Left lung (tissue), 10 donors: ENCODE results near the gene SARNP. TPM values are rescaled to one million over a fixed set of nuclear protein-coding genes. Genes with fewer than 3 reads are reported as not detected.

Experiments used
- ATAC-seq: fragments of 200-7000 bp; cut with Tn5 transposase; one replicate; pipeline ENCODE4 v1.9.1; 2020; ENCODE audit warnings: moderate library complexity
- DNase-seq, 4 donors: peaks; one replicate each; pipeline ENCODE4 v3.0.0-alpha.2; 2013 to 2020
- H3K27ac ChIP-seq, 2 donors: fragments of 200-600 bp; sonication (generic) in 1 of 2; one replicate each; pipeline versions ENCODE4 v1.5.0 to v1.8.0; 2020 to 2021
- H3K27me3 ChIP-seq, 2 donors: fragments of 200-600 bp; sonication (generic) in 1 of 2; one replicate each; pipeline versions ENCODE4 v1.5.0 to v1.8.0; 2020 to 2021
- H3K36me3 ChIP-seq, 2 donors: fragments of 200-600 bp; sonication (generic) in 1 of 2; one replicate each; pipeline versions ENCODE4 v1.5.0 to v1.8.0; 2020 to 2021
- H3K4me1 ChIP-seq, 2 donors: fragments of 200-600 bp; one replicate each; pipeline ENCODE4 v1.8.0; 2021
- H3K4me3 ChIP-seq, 2 donors: fragments of 200-600 bp; sonication (generic) in 1 of 2; one replicate each; pipeline versions ENCODE4 v1.5.0 to v1.8.0; 2020 to 2021; ENCODE audit warnings: mild to moderate bottlenecking in 1 of 2
- H3K9me3 ChIP-seq, 2 donors: fragments of 200-600 bp; sonication (generic) in 1 of 2; one replicate each; pipeline versions ENCODE4 v1.5.0 to v1.8.0; 2020 to 2021
- intact Hi-C, 2 donors: fragments of 100-400 bp; cut with DNase I; formaldehyde crosslinking; loops; one replicate each; pipeline versions ENCODE4 v1.11.2 to v1.14.2; 2022
- polyA plus RNA-seq, 6 donors: library from polyadenylated mRNA; unstranded; fragments of 120-200 nt; gene quantifications; one replicate each; pipeline ENCODE4 v1.2.1, GENCODE V29; 2013; ENCODE audit not compliant: insufficient read length in 6 of 6
- total RNA-seq, 2 donors: library from RNA; stranded (reverse); fragmentation: NEBNext Ultra II Directional; extraction: Animal tissue kit (Norgen Biotek cat#: 25700); gene quantifications; one replicate each; pipeline ENCODE4 v1.2.1, GENCODE V29; 2021
- TF ChIP-seq, protein P1 (sequence below), 2 donors: fragments of 200-600 bp; sonication (generic) in 1 of 2; IDR thresholded peaks; one replicate each; pipeline versions ENCODE4 v1.5.0 to v1.8.0; 2021; ENCODE audit warnings: antibody characterized with exemption in 2 of 2
- donor health status: DM: no; HTN: yes; CAD: no.
- donor health status: DM: no; HTN: no; CAD: no.

SARNP gene
- total and polyA plus RNA-seq, 8 donors: 49.4 to 128 (median 99.2) TPM

DNA sequence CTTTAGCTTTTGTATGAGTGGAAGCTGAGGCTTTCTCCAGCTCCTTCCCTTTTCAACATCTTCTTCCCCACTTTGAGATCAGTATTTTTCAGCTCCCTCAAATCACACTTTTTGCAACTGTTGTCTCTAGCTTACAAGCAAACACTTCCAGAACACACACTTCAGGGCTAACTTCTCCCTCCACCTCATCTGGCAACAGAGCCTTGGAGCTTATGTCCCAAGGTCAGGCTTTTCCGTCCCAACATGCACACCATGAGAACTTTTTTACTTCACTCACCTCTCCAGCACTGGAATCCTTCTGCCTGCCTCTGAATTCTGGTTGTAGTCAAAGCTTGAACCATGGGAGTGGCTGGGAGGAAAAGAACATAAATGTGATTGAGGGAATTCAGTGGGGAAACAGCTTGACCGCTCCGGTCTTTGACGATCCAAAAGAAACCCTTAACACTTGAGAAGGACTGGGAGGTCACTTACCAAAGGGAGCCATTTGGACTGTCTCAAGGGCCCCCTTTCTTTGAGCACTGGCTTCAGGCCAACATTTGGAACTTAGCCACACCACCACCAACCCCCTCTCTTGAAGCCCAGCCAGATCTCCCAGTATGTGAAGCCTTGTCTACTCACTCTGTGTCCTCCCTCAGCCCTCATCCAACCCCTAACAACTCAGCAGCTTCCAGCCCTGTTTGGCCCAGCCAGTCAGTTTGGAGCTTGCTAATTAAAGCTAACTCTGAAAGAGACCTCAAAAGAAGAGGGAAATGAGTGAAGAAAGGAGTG, 105.6 kb downstream of the SARNP start:
- Histone ChIP-seq H3K4me1 (peaks cover 9 to 36% of the 10 kb centered on the region in 2 donors), H3K4me3 (no peak overlapping the region), H3K27ac (no peak overlapping the region), H3K27me3 (peaks cover 0 to 27% of the 10 kb centered on the region in 2 donors), H3K36me3 (no peaks in the 10 kb centered on the region), H3K9me3 (no peaks in the 10 kb centered on the region)
- TF ChIP-seq, protein P1, sequence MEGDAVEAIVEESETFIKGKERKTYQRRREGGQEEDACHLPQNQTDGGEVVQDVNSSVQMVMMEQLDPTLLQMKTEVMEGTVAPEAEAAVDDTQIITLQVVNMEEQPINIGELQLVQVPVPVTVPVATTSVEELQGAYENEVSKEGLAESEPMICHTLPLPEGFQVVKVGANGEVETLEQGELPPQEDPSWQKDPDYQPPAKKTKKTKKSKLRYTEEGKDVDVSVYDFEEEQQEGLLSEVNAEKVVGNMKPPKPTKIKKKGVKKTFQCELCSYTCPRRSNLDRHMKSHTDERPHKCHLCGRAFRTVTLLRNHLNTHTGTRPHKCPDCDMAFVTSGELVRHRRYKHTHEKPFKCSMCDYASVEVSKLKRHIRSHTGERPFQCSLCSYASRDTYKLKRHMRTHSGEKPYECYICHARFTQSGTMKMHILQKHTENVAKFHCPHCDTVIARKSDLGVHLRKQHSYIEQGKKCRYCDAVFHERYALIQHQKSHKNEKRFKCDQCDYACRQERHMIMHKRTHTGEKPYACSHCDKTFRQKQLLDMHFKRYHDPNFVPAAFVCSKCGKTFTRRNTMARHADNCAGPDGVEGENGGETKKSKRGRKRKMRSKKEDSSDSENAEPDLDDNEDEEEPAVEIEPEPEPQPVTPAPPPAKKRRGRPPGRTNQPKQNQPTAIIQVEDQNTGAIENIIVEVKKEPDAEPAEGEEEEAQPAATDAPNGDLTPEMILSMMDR (IDR thresholded peaks at IDR 0.05): no peak
- intact Hi-C loops: no loop called here
- no peak for ATAC-seq
- DNase-seq: peak in 1 of 4 donors; percentile 57

- Histone ChIP-seq H3K4me1 (peaks cover 6 to 22% of the 10 kb centered on the region in 2 donors), H3K9me3 (no peaks in the 10 kb centered on the region), H3K4me3 (peak overlapping the region in 1 of 2 donors; percentile 58), H3K27me3 (peaks cover 0 to 38% of the 10 kb centered on the region in 2 donors), H3K27ac (no peak overlapping the region), H3K36me3 (no peaks in the 10 kb centered on the region)
- TF ChIP-seq, protein P1 (IDR thresholded peaks at IDR 0.05): no peak
- DNase-seq (peak in 1 of 4 donors; percentile 28), ATAC-seq (no peak)
- intact Hi-C loops: no loop called here
These were observed 108.8 kb downstream of the SARNP start for GRCh38 chr12:55708695-55709233.

GRCh38 chr12:55707841-55708694, 109.5 kb downstream of the SARNP start, which contains the start of gene ITGA7:
Gene ITGA7, minus strand, starts transcription at chr12:55707904. Its CDS starts 222 bp downstream, at chr12:55707682.
- Histone ChIP-seq H3K36me3 (no peaks in the 10 kb centered on the region), H3K27me3 (peaks cover 0 to 38% of the 10 kb centered on the region in 2 donors), H3K4me3 (peak within 1 kb of the TSS; percentile 44 to 58), H3K9me3 (no peaks in the 10 kb centered on the region), H3K4me1 (peaks cover 6 to 22% of the 10 kb centered on the region in 2 donors), H3K27ac (no peak within 1 kb of the TSS)
- ATAC-seq (peak; percentile 90), DNase-seq (peak in 3 of 4 donors; percentile 52 to 96 (median 69))
- intact Hi-C loops: no loop called here
- TF ChIP-seq, protein P1 (IDR thresholded peaks at IDR 0.05): no peak

Other genes with a start within 250 kb of the SARNP start
- not detected for gene OR2AP1, start 245.3 kb downstream of the SARNP start, total RNA-seq
- not detected for gene OR2AP1, start 245.3 kb downstream of the SARNP start, polyA plus RNA-seq
- not detected for gene OR10P1, start 180.8 kb downstream of the SARNP start, total RNA-seq
- gene OR10P1, start 180.8 kb downstream of the SARNP start, polyA plus RNA-seq: not detected
- gene ITGA7, start 109.8 kb downstream of the SARNP start, total RNA-seq: 10 to 100 TPM; 22.4 to 62.4 TPM
- 10 to 100 TPM; 10.3 to 31.5 (median 18.0) TPM for gene ITGA7, start 109.8 kb downstream of the SARNP start, polyA plus RNA-seq
- 100 to 1,000 TPM; 114 to 123 TPM for gene BLOC1S1, start 101.7 kb downstream of the SARNP start, total RNA-seq
- gene BLOC1S1, start 101.7 kb downstream of the SARNP start, polyA plus RNA-seq: 10 to 100 TPM; 69.4 to 82.0 (median 72.3) TPM
- gene RDH5, start 97.3 kb downstream of the SARNP start, total RNA-seq: 1 to 10 TPM; 4.3 to 5.8 TPM
- 10 to 100 TPM in 4 of 6 donors, 1 to 10 TPM in 2; 9.1 to 11.6 (median 10.9) TPM for gene RDH5, start 97.3 kb downstream of the SARNP start, polyA plus RNA-seq
- gene CD63, start 88.7 kb downstream of the SARNP start, total RNA-seq: 1,000 to 10,000 TPM; 1,639 to 1,766 TPM
- gene CD63, start 88.7 kb downstream of the SARNP start, polyA plus RNA-seq: 100 to 1,000 TPM; 585 to 710 (median 652) TPM
- gene GDF11, start 74.6 kb downstream of the SARNP start, total RNA-seq: 10 to 100 TPM in 1 of 2 donors, 1 to 10 TPM in 1; 7.6 to 10.0 TPM
- gene GDF11, start 74.6 kb downstream of the SARNP start, polyA plus RNA-seq: 10 to 100 TPM; 14.2 to 20.2 (median 17.0) TPM
- gene ORMDL2, start 317 bp upstream of the SARNP start, total RNA-seq: 10 to 100 TPM; 65.6 to 80.8 TPM
- gene ORMDL2, start 317 bp upstream of the SARNP start, polyA plus RNA-seq: 10 to 100 TPM; 21.1 to 28.0 (median 23.1) TPM
- 10 to 100 TPM; 31.5 to 33.3 TPM for gene DNAJC14, start 11.9 kb upstream of the SARNP start, total RNA-seq
- gene DNAJC14, start 11.9 kb upstream of the SARNP start, polyA plus RNA-seq: 10 to 100 TPM; 30.0 to 40.0 (median 34.3) TPM
- 10 to 100 TPM; 49.3 to 78.4 TPM for gene MMP19, start 25.2 kb upstream of the SARNP start, total RNA-seq
- gene MMP19, start 25.2 kb upstream of the SARNP start, polyA plus RNA-seq: 10 to 100 TPM in 5 of 6 donors, 1 to 10 TPM in 1; 9.9 to 13.0 (median 11.8) TPM
- 10 to 100 TPM; 27.3 to 31.0 TPM for gene PYM1, start 110.2 kb upstream of the SARNP start, total RNA-seq
- 10 to 100 TPM; 31.1 to 36.4 (median 34.1) TPM for gene PYM1, start 110.2 kb upstream of the SARNP start, polyA plus RNA-seq
- gene DGKA, start 113.4 kb upstream of the SARNP start, total RNA-seq: 10 to 100 TPM; 30.6 to 36.7 TPM
- 10 to 100 TPM; 34.6 to 47.6 (median 39.1) TPM for gene DGKA, start 113.4 kb upstream of the SARNP start, polyA plus RNA-seq
- gene PMEL, start 148.3 kb upstream of the SARNP start, total RNA-seq: 1 to 10 TPM in 1 of 2 donors, under 1 TPM in 1; 0.99 to 1.8 TPM
- gene PMEL, start 148.3 kb upstream of the SARNP start, polyA plus RNA-seq: 1 to 10 TPM; 2.2 to 3.8 (median 2.7) TPM
- gene CDK2, start 149.1 kb upstream of the SARNP start, total RNA-seq: 10 to 100 TPM; 34.1 to 40.3 TPM
- gene CDK2, start 149.1 kb upstream of the SARNP start, polyA plus RNA-seq: 10 to 100 TPM; 74.2 to 89.0 (median 78.8) TPM
- 100 to 1,000 TPM; 116 to 175 TPM for gene RAB5B, start 156.4 kb upstream of the SARNP start, total RNA-seq
- 100 to 1,000 TPM; 141 to 156 (median 142) TPM for gene RAB5B, start 156.4 kb upstream of the SARNP start, polyA plus RNA-seq
- gene SUOX, start 179.6 kb upstream of the SARNP start, total RNA-seq: 10 to 100 TPM; 26.1 to 26.3 TPM
- gene SUOX, start 179.6 kb upstream of the SARNP start, polyA plus RNA-seq: 10 to 100 TPM; 36.0 to 49.6 (median 42.7) TPM
- gene IKZF4, start 203.3 kb upstream of the SARNP start, total RNA-seq: 1 to 10 TPM; 7.5 to 8.5 TPM
- gene IKZF4, start 203.3 kb upstream of the SARNP start, polyA plus RNA-seq: 10 to 100 TPM; 22.2 to 28.3 (median 23.8) TPM
- gene RPS26, start 224.2 kb upstream of the SARNP start, total RNA-seq: 10 to 100 TPM; 37.9 to 43.1 TPM
- 100 to 1,000 TPM; 106 to 778 (median 131) TPM for gene RPS26, start 224.2 kb upstream of the SARNP start, polyA plus RNA-seq